Ovary (tissue), 9 donors: Measurements from ENCODE around the gene IL2. TPM values are rescaled to one million over a fixed set of nuclear protein-coding genes. Genes with fewer than 3 reads are reported as not detected.

Experiments used
- DNase-seq, 5 donors: peaks; one replicate each; pipeline ENCODE4 v3.0.0-alpha.2; 2019 to 2020
- H3K27ac ChIP-seq, 2 donors: fragments of 200-600 bp; one replicate each; pipeline versions ENCODE4 v1.5.1 to v1.8.0; 2019 to 2022
- H3K27me3 ChIP-seq: fragments of 200-600 bp; one replicate; pipeline ENCODE4 v1.8.0; 2022
- H3K36me3 ChIP-seq: fragments of 200-600 bp; sonication (generic); one replicate; pipeline ENCODE4 v1.5.1; 2019
- H3K4me1 ChIP-seq: one replicate; pipeline ENCODE4 v1.8.1; 2013; ENCODE audit warnings: mild to moderate bottlenecking, moderate library complexity; ENCODE audit not compliant: insufficient read depth
- H3K4me3 ChIP-seq: fragments of 200-600 bp; sonication (generic); one replicate; pipeline ENCODE4 v1.5.1; 2017
- H3K9me3 ChIP-seq, 2 donors: fragments of 200-600 bp in 1 of 2; sonication (generic) in 1 of 2; one replicate each; pipeline versions ENCODE4 v1.5.1 to v1.8.1; 2013 to 2019; ENCODE audit warnings: mild to moderate bottlenecking in 1 of 2, moderate library complexity in 1 of 2
- EP300 ChIP-seq: sonication (generic); formaldehyde crosslinking; IDR thresholded peaks from one replicate; pipeline ENCODE4 v1.6.1; 2017; ENCODE audit warnings: antibody characterized with exemption
- POLR2A ChIP-seq: fragments of 450-650 bp; IDR thresholded peaks from one replicate; pipeline ENCODE4 v1.6.1; 2017; ENCODE audit warnings: antibody characterized with exemption, mild to moderate bottlenecking, moderate library complexity
- WGBS, 3 donors: extraction: QIAGEN DNeasy Blood & Tissue Kit in 1 of 3; methylation state at CpG; one replicate each; pipeline versions ENCODE4 v1.1.5 to v1.1.7; 2013 to 2017; 5-methylcytosine and 5-hydroxymethylcytosine counted together
- intact Hi-C, 4 donors: fragments of 100-400 bp; cut with DNase I; formaldehyde crosslinking; loops; one replicate each; pipeline versions ENCODE4 v1.11.0 to v1.15.1; 2022 to 2023
- polyA plus RNA-seq, 2 donors: library from polyadenylated mRNA; stranded (reverse); fragments of 200-250 nt in 1 of 2; fragments of 350-450 nt in 1 of 2; fragmentation: Illumina TruSeq in 1 of 2; extraction: RNeasy Lipid Tissue Mini Kit (QIAGEN cat#74804) in 1 of 2; gene quantifications; one replicate each; pipeline ENCODE4 v1.2.3, GENCODE V29; 2013 to 2014
- total RNA-seq, 7 donors: library from RNA; depleted of rRNA in 2 of 7; stranded (reverse); fragments of >200 nt in 2 of 7; fragmentation: NEBNext Ultra II Directional in 3 of 7; extraction: Animal tissue kit (Norgen Biotek cat#: 25700) in 3 of 7; gene quantifications; one replicate each; pipeline versions ENCODE4 v1.1.0 to v1.2.4, GENCODE V29; 2016 to 2023
- TF ChIP-seq, protein P1 (sequence below), 3 donors: fragments of 450-650 bp in 2 of 3; fragments of 200-600 bp in 1 of 3; IDR thresholded peaks; one replicate each; pipeline versions ENCODE4 v1.5.1 to v1.8.0; 2016 to 2022; ENCODE audit warnings: antibody characterized with exemption in 3 of 3, mild to moderate bottlenecking in 1 of 3
- donor health status: DM: no; HTN: no; CAD: no; lungs with moderate emphysema.
- donor health status: DM: no; HTN: no; CAD: no.
- donor health status: Bipolar disorder and iron deficiency.
- donor health status: DM: yes; HTN: yes; CAD: no.
- donor health status: DM: no; HTN: no; CAD: no.
- donor health status: DM: yes; HTN: yes; CAD: no.

Gene IL2
- total and polyA plus RNA-seq, 9 donors = 2.3 TPM; not detected in 8

DNA sequence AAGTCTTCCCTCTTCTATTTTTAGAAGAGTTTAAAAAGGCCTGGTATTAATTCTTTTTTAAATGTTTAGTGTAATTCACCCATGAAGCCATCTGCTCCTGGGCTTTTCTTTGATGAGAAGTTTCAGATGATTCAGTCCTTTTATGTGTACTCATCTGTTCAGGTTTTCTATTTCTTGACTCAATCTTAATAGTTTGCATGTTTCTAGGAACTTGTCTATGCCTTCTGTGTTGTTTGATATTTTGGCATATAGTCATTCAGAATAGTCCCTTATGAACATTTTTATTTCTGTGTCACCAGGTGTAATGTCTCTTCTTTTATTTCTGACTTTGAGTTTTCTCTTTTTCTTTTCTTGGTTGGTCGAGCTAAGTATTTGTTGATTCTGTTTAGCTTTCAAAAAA, 20.2 kb upstream of the IL2 start:
- H3K27me3 ChIP-seq = no peaks in the 10 kb centered on the region
- DNase-seq = no peak
- no peaks in the 10 kb centered on the region for H3K4me1 ChIP-seq
- 76 to 97% (median 84%) methylated on average over 1 of the region's 1 CpG for WGBS, 3 donors
- TF ChIP-seq, protein P1, sequence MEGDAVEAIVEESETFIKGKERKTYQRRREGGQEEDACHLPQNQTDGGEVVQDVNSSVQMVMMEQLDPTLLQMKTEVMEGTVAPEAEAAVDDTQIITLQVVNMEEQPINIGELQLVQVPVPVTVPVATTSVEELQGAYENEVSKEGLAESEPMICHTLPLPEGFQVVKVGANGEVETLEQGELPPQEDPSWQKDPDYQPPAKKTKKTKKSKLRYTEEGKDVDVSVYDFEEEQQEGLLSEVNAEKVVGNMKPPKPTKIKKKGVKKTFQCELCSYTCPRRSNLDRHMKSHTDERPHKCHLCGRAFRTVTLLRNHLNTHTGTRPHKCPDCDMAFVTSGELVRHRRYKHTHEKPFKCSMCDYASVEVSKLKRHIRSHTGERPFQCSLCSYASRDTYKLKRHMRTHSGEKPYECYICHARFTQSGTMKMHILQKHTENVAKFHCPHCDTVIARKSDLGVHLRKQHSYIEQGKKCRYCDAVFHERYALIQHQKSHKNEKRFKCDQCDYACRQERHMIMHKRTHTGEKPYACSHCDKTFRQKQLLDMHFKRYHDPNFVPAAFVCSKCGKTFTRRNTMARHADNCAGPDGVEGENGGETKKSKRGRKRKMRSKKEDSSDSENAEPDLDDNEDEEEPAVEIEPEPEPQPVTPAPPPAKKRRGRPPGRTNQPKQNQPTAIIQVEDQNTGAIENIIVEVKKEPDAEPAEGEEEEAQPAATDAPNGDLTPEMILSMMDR (IDR thresholded peaks at IDR 0.05) = no peak
- TF ChIP-seq EP300 (no peak), POLR2A (no peak)
- H3K36me3 ChIP-seq = no peaks in the 10 kb centered on the region
- H3K27ac ChIP-seq = no peak overlapping the region
- intact Hi-C loops = loop anchor here in 1 of 4 donors (5.0 kb wide), 1 partner anchor 426 kb away; no protein-coding TSS in a partner anchor
- H3K4me3 ChIP-seq = no peak overlapping the region
- H3K9me3 ChIP-seq = no peaks in the 10 kb centered on the region

DNA sequence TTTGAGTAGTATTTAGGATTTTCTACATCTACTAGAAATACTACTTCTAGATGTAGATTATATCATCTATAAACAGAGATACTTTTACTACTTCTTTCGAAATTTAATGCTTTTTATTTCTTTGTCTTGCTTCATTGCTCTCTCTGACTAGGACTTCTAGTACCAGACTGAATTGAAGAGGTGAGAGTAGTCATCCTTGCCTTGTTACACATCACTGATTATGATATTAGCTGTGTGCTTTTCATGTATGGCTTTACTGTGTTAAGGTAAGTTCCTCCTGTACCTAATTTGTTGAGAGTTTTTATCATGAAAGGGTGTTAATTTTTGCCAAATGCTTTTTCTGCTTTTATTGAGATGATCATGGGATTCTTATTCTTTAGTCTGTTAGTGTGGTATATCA, 19.6 kb upstream of the IL2 start:
- H3K4me1 ChIP-seq = no peaks in the 10 kb centered on the region
- no peaks in the 10 kb centered on the region for H3K27me3 ChIP-seq
- H3K36me3 ChIP-seq = no peaks in the 10 kb centered on the region
- H3K4me3 ChIP-seq = no peak overlapping the region
- H3K27ac ChIP-seq = no peak overlapping the region
- 69 to 75% (median 73%) methylated on average over 1 of the region's 1 CpG for WGBS, 3 donors
- intact Hi-C loops = loop anchor here in 1 of 4 donors (5.0 kb wide), 1 partner anchor 426 kb away; no protein-coding TSS in a partner anchor
- TF ChIP-seq POLR2A = no peak
- no peak for TF ChIP-seq EP300
- TF ChIP-seq, protein P1 (IDR thresholded peaks at IDR 0.05) = no peak
- no peak for DNase-seq
- no peaks in the 10 kb centered on the region for H3K9me3 ChIP-seq

GRCh38 chr4:122475233-122475632, 18.7 kb upstream of the IL2 start:
- Histone ChIP-seq H3K27ac (no peak overlapping the region), H3K9me3 (no peaks in the 10 kb centered on the region), H3K36me3 (no peaks in the 10 kb centered on the region), H3K4me1 (no peaks in the 10 kb centered on the region), H3K27me3 (no peaks in the 10 kb centered on the region), H3K4me3 (no peak overlapping the region)
- intact Hi-C loops = loop anchor here in 1 of 4 donors (5.0 kb wide), 1 partner anchor 427 kb away; no protein-coding TSS in a partner anchor
- TF ChIP-seq POLR2A (no peak), EP300 (no peak)
- TF ChIP-seq, protein P1 (IDR thresholded peaks at IDR 0.05) = no peak
- WGBS, 3 donors = 82 to 84% (median 84%) methylated on average over 3 of the region's 3 CpGs
- DNase-seq = no peak

- H3K27ac ChIP-seq = no peak overlapping the region
- H3K4me1 ChIP-seq = no peaks in the 10 kb centered on the region
- intact Hi-C loops = no loop called here
- no peak overlapping the region for H3K4me3 ChIP-seq
- no peaks in the 10 kb centered on the region for H3K9me3 ChIP-seq
- DNase-seq = no peak
- no peaks in the 10 kb centered on the region for H3K36me3 ChIP-seq
- no peaks in the 10 kb centered on the region for H3K27me3 ChIP-seq
- WGBS, 3 donors = 80 to 88% (median 87%) methylated on average over 1 of the region's 1 CpG
- TF ChIP-seq, protein P1 (IDR thresholded peaks at IDR 0.05) = no peak
- TF ChIP-seq EP300 (no peak), POLR2A (no peak)
Observed at GRCh38 chr4:122469457-122469856, 12.9 kb upstream of the IL2 start.
